B cell (primary cell): ENCODE measurements around the gene GRIP2. TPM values are rescaled to one million over a fixed set of nuclear protein-coding genes. Genes with fewer than 3 reads are reported as not detected.

Experiments used
- ATAC-seq: fragments of 200-7000 bp; cut with Tn5 transposase; one replicate; pipeline ENCODE4 v1.10.0; 2021; ENCODE audit warnings: low read depth, mild to moderate bottlenecking, moderate number of reproducible peaks, moderate library complexity
- CTCF ChIA-PET: fragments of 350-600 bp; sonication (Branson Sonifier 250); formaldehyde crosslinking; loops from one replicate; lab custom pipeline; 2021; ENCODE audit warnings: antibody characterized with exemption, inconsistent platforms; lab: Charles Lee
- POLR2A ChIA-PET: fragments of 350-600 bp; sonication (Branson Sonifier 250); formaldehyde crosslinking; loops from one replicate; lab custom pipeline; 2021; ENCODE audit warnings: antibody characterized with exemption; lab: Charles Lee
- DNase-seq: peaks from one replicate; pipeline ENCODE4 v3.0.0; 2013
- H2AFZ ChIP-seq: 2 replicates; pipeline ENCODE4 v1.6.1; 2012; ENCODE audit warnings: mild to moderate bottlenecking, low read depth, low read length; ENCODE audit not compliant: insufficient read depth, poor library complexity, severe bottlenecking
- H3K27ac ChIP-seq, 2 donors: 1 replicate in 1 of 2; 2 replicates in 1 of 2; pipeline ENCODE4 v1.5.1; 2012 to 2013; ENCODE audit warnings: low read length in 2 of 2, mild to moderate bottlenecking in 2 of 2, moderate library complexity in 1 of 2
- H3K27me3 ChIP-seq, 4 experiments: fragments of 200-600 bp in 1 of 4; sonication (generic) in 1 of 4; replicated peaks in 1 of 4; 1 replicate in 2 of 4; 2 replicates in 2 of 4; pipeline versions ENCODE4 v1.6.1 to v1.7.0; 2013 to 2016; ENCODE audit warnings: low read length in 3 of 4, mild to moderate bottlenecking in 2 of 4, mixed read lengths in 1 of 4, moderate library complexity in 1 of 4; ENCODE audit not compliant: insufficient read depth in 4 of 4, control insufficient read depth in 3 of 4; ENCODE audit errors: control extremely low read depth in 1 of 4
- H3K36me3 ChIP-seq, 2 experiments: replicated peaks in 1 of 2; 1 replicate in 1 of 2; 2 replicates in 1 of 2; pipeline versions ENCODE4 v1.6.1 to v1.7.1; 2013; ENCODE audit warnings: low read length in 1 of 2; ENCODE audit not compliant: insufficient read depth in 2 of 2, control insufficient read depth in 1 of 2; ENCODE audit errors: control extremely low read depth in 1 of 2, extremely low read depth in 1 of 2
- H3K4me1 ChIP-seq, 2 donors: fragments of 200-600 bp in 1 of 2; sonication (generic) in 1 of 2; 1 replicate in 1 of 2; 2 replicates in 1 of 2; pipeline versions ENCODE4 v1.5.1 to v1.6.1; 2013 to 2017; ENCODE audit warnings: low read length in 2 of 2; ENCODE audit not compliant: control insufficient read depth in 2 of 2, insufficient read depth in 2 of 2
- H3K4me2 ChIP-seq: replicated peaks from 2 replicates; pipeline ENCODE3; 2012; ENCODE audit warnings: mild to moderate bottlenecking, low read depth, low read length; ENCODE audit not compliant: poor library complexity, severe bottlenecking
- H3K4me3 ChIP-seq, 5 experiments: fragments of 200-600 bp in 1 of 5; sonication (generic) in 1 of 5; 1 replicate in 3 of 5; 2 replicates in 2 of 5; pipeline versions ENCODE4 v1.5.1 to v1.7.0; 2011 to 2016; ENCODE audit warnings: low read length in 4 of 5, mild to moderate bottlenecking in 4 of 5, low read depth in 2 of 5, control low read depth in 1 of 5, moderate library complexity in 1 of 5; ENCODE audit not compliant: insufficient read depth in 1 of 5; ENCODE audit errors: control extremely low read depth in 1 of 5, extremely low read depth in 1 of 5
- H3K79me2 ChIP-seq: fragments of 200-600 bp; sonication (generic); one replicate; pipeline ENCODE4 v1.6.0; 2016; ENCODE audit warnings: low read length; ENCODE audit not compliant: control insufficient read depth, insufficient read depth
- H3K9ac ChIP-seq: fragments of 200-600 bp; sonication (generic); 2 replicates; pipeline ENCODE4 v1.6.1; 2017; ENCODE audit warnings: mild to moderate bottlenecking, low read length, moderate library complexity
- H3K9me3 ChIP-seq, 3 donors: one replicate each; pipeline versions ENCODE4 v1.6.1 to v1.7.1; 2013; ENCODE audit warnings: low read length in 2 of 3; ENCODE audit not compliant: control insufficient read depth in 2 of 3, insufficient read depth in 1 of 3; ENCODE audit errors: control extremely low read depth in 1 of 3
- H4K20me1 ChIP-seq: 2 replicates; pipeline ENCODE4 v1.6.0; 2012; ENCODE audit warnings: mild to moderate bottlenecking, low read length; ENCODE audit not compliant: insufficient read depth, control insufficient read depth, poor library complexity, severe bottlenecking
- H3K27ac Mint-ChIP-seq: one replicate; pipeline ENCODE4 v1.8.0; 2021; ENCODE audit warnings: mixed read lengths
- H3K27me3 Mint-ChIP-seq: one replicate; pipeline ENCODE4 v1.8.0; 2021; ENCODE audit warnings: mixed read lengths
- H3K4me1 Mint-ChIP-seq: one replicate; pipeline ENCODE4 v1.8.0; 2021; ENCODE audit warnings: mixed read lengths
- H3K4me3 Mint-ChIP-seq: one replicate; pipeline ENCODE4 v1.8.0; 2021; ENCODE audit warnings: mixed read lengths
- H3K9me3 Mint-ChIP-seq: one replicate; pipeline ENCODE4 v1.8.0; 2022; ENCODE audit warnings: mixed read lengths; ENCODE audit not compliant: insufficient read depth
- CTCF ChIP-seq: fragments of 200-600 bp; IDR thresholded peaks from one replicate; pipeline ENCODE4 v1.8.0; 2022; ENCODE audit warnings: antibody characterized with exemption, mild to moderate bottlenecking
- EZH2 ChIP-seq: IDR thresholded peaks from 2 replicates; pipeline ENCODE4 v1.6.1; 2012; ENCODE audit warnings: borderline replicate concordance, low read depth, mild to moderate bottlenecking, moderate library complexity, low read length; ENCODE audit not compliant: insufficient read depth, poor library complexity, severe bottlenecking
- WGBS: methylation state at CpG from one replicate; pipeline ENCODE4 v1.1.5; 2013; ENCODE audit warnings: missing lambda C conversion rate; ENCODE audit not compliant: insufficient coverage; 5-methylcytosine and 5-hydroxymethylcytosine counted together
- intact Hi-C: fragments of 100-400 bp; cut with micrococcal nuclease; formaldehyde crosslinking; loops from one replicate; pipeline ENCODE4 v1.10.0; 2022
- polyA plus RNA-seq: library from polyadenylated mRNA; depleted of rRNA; stranded (reverse); fragments of >200 nt; gene quantifications from 2 replicates; pipeline ENCODE4 v1.2.3, GENCODE V29; 2012
- total RNA-seq, 2 donors: library from RNA; stranded (reverse); fragments of 120-200 nt in 1 of 2; gene quantifications; 1 replicate in 1 of 2; 2 replicates in 1 of 2; pipeline versions ENCODE4 v1.2.3 to v1.2.4, GENCODE V29; 2013 to 2022

The GRIP2 gene
- total and polyA plus RNA-seq, 2 donors (not counting 1 experiment from before 2014, with no cell fraction given), result not detected

GRCh38 chr3:14519406-14519805 is 20.7 kb downstream of the GRIP2 start:
- no peak overlapping the region for H3K9ac ChIP-seq
- H4K20me1 ChIP-seq, result no peaks in the 10 kb centered on the region
- no peak overlapping the region for H3K4me3 Mint-ChIP-seq
- no peaks in the 10 kb centered on the region for H3K9me3 Mint-ChIP-seq
- 47% methylated on average over 1 of the region's 1 CpG for WGBS
- H3K36me3 ChIP-seq, result no peaks in the 10 kb centered on the region
- H3K9me3 ChIP-seq, result no peaks in the 10 kb centered on the region
- TF ChIP-seq CTCF, result no peak
- no peak for TF ChIP-seq EZH2
- H3K27me3 Mint-ChIP-seq, result peaks cover 12% of the 10 kb centered on the region
- no peak overlapping the region for H3K4me3 ChIP-seq
- no peak for DNase-seq
- no peak overlapping the region for H3K27ac ChIP-seq
- ATAC-seq, result no peak
- ChIA-PET POLR2A (no interaction called here), CTCF (no interaction called here)
- H3K4me1 ChIP-seq, result no peaks in the 10 kb centered on the region
- no peaks in the 10 kb centered on the region for H3K4me1 Mint-ChIP-seq
- H3K27ac Mint-ChIP-seq, result no peak overlapping the region
- H3K79me2 ChIP-seq, result no peaks in the 10 kb centered on the region
- intact Hi-C loops, result no loop called here
- no peak overlapping the region for H3K4me2 ChIP-seq
- no peaks in the 10 kb centered on the region for H3K27me3 ChIP-seq
- H2AFZ ChIP-seq, result no peak overlapping the region

DNA sequence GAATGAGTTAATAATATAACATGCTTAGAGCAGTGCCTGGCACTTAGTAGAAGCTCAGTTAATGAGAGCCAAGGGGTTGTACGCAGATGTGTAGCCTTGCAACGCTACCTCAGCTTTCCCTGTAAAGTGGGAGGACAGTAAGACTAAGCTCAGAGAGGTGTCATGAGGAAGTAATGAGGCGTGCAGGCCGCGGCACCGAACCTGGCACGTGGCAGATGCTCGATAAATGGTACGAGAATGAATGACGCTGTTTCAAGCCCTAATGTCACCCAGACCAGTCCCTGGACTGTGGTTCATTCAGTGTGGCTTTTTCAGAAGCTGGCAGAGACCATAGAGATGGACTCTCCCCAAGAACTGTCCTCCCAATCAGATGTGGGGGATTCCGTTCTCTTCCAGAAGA is 21.2 kb downstream of the GRIP2 start:
- WGBS, result 96% methylated on average over 10 of the region's 11 CpGs
- H3K4me3 ChIP-seq, result no peak overlapping the region
- H3K27me3 ChIP-seq, result no peaks in the 10 kb centered on the region
- no peak overlapping the region for H3K4me2 ChIP-seq
- ChIA-PET CTCF (no interaction called here), POLR2A (no interaction called here)
- H3K4me3 Mint-ChIP-seq, result no peak overlapping the region
- no peaks in the 10 kb centered on the region for H3K4me1 ChIP-seq
- no peaks in the 10 kb centered on the region for H3K79me2 ChIP-seq
- H3K27ac ChIP-seq, result no peak overlapping the region
- DNase-seq (no peak), ATAC-seq (no peak)
- peaks cover 12% of the 10 kb centered on the region for H3K27me3 Mint-ChIP-seq
- H3K9ac ChIP-seq, result no peak overlapping the region
- H4K20me1 ChIP-seq, result no peaks in the 10 kb centered on the region
- H2AFZ ChIP-seq, result no peak overlapping the region
- no peaks in the 10 kb centered on the region for H3K9me3 Mint-ChIP-seq
- intact Hi-C loops, result no loop called here
- no peak for TF ChIP-seq EZH2
- H3K9me3 ChIP-seq, result no peaks in the 10 kb centered on the region
- no peak overlapping the region for H3K27ac Mint-ChIP-seq
- H3K36me3 ChIP-seq, result no peaks in the 10 kb centered on the region
- no peaks in the 10 kb centered on the region for H3K4me1 Mint-ChIP-seq
